ENCODE measurements around the gene DNAH7. TPM values are rescaled to one million over a fixed set of nuclear protein-coding genes. Genes with fewer than 3 reads are reported as not detected.

Gene DNAH7
- total and polyA plus RNA-seq, 2 of the 4 experiments (the other 2 are of a cell fraction) = 0.22 to 0.36 TPM

- Histone ChIP-seq H3K27me3 (ENCODE audit: control insufficient read depth, insufficient read depth, low read length) (no peaks in the 10 kb centered on the region), H2AK9ac (replicated peaks; ENCODE audit: low read depth, low read length, poor library complexity) (no peak overlapping the region), H3K56ac (ENCODE audit: extremely low read depth, insufficient read depth, low read length) (no peak overlapping the region), H3K4me2 (ENCODE audit: low read depth, low read length) (no peak overlapping the region), H3K23ac (ENCODE audit: low read depth, low read length) (no peak overlapping the region), H3K79me1 (ENCODE audit: low read depth in 1 of 2, low read length in 2 of 2) (no peaks in the 10 kb centered on the region), H3K4me1 (ENCODE audit: control insufficient read depth, insufficient read depth, low read length) (no peaks in the 10 kb centered on the region), H4K8ac (ENCODE audit: low read depth in 2 of 2, low read length in 2 of 2) (no peak overlapping the region), H4K91ac (ENCODE audit: insufficient read depth, low read depth, low read length) (no peak overlapping the region), H3K4ac (ENCODE audit: low read depth, low read length) (no peak overlapping the region), H4K20me1 (ENCODE audit: insufficient read depth, low read length) (no peaks in the 10 kb centered on the region), H2AFZ (replicated peaks; ENCODE audit: low read length, poor library complexity) (no peak overlapping the region), H3K9me1 (ENCODE audit: insufficient read depth, low read length) (no peaks in the 10 kb centered on the region), H2BK15ac (ENCODE audit: low read depth, low read length) (no peak overlapping the region), H3K9me3 (ENCODE audit: control insufficient read depth, insufficient read depth, low read length) (no peaks in the 10 kb centered on the region), H3K36me3 (ENCODE audit: control insufficient read depth, insufficient read depth, low read length) (no peaks in the 10 kb centered on the region), H2BK20ac (ENCODE audit: low read depth, low read length) (no peak overlapping the region), H2BK5ac (ENCODE audit: low read depth, low read length, poor library complexity, severe bottlenecking) (no peak overlapping the region), H3K14ac (replicated peaks; ENCODE audit: low read depth, low read length) (no peak overlapping the region), H3K9ac (ENCODE audit: low read depth, low read length) (no peak overlapping the region), H3K18ac (ENCODE audit: low read depth, low read length) (no peak overlapping the region), H3K27ac (ENCODE audit: insufficient read depth, low read length) (no peak overlapping the region), H3K4me3 (ENCODE audit: insufficient read depth, low read depth, low read length) (no peak overlapping the region), H2BK120ac (ENCODE audit: low read depth, low read length) (no peak overlapping the region), H2AK5ac (ENCODE audit: low read depth, low read length) (no peak overlapping the region), H4K5ac (ENCODE audit: low read depth, low read length) (no peak overlapping the region)
- no peak for TF ChIP-seq MXI1 (IDR thresholded peaks at IDR 0.05; ENCODE audit: borderline replicate concordance, low read depth, low read length)
- POLR2A ChIA-PET (ENCODE audit: unreplicated experiment) = no interaction called here
- DNase-seq = peak; percentile 42
- CTCF ChIA-PET = no interaction called here
- no peak for ATAC-seq (ENCODE audit: low read depth)
- dilution Hi-C loops (cut with HindIII; ENCODE audit: low sequenced_read_pairs, unreplicated experiment) (no loop called here), intact Hi-C loops (cut with micrococcal nuclease) (no loop called here), in situ Hi-C loops (cut with MboI; ENCODE audit: low sequenced_read_pairs) (no loop called here)
- no TSS peak for BruUV-seq (replicated peaks)
These were observed 304.8 kb downstream of the DNAH7 start for GRCh38 chr2:195763866-195764265.

Data from IMR-90 (cell line).